Ascending aorta (tissue), 2 donors: ENCODE results near the gene CCDC141. TPM values are rescaled to one million over a fixed set of nuclear protein-coding genes. Genes with fewer than 3 reads are reported as not detected.
"Not testable (repeated sequence)": the region's sequence is repeated elsewhere in the genome, so short reads cannot be mapped to it uniquely, and the experiment has no call there.

Experiments
- DNase-seq, 2 donors: peaks; one replicate each; pipeline ENCODE4 v3.0.0-alpha.2; 2019; ENCODE audit warnings: low spot score in 2 of 2
- H3K27ac ChIP-seq, 2 donors: fragments of 200-600 bp; sonication (generic); one replicate each; pipeline ENCODE4 v1.5.1; 2016 to 2017; ENCODE audit warnings: mild to moderate bottlenecking in 1 of 2
- H3K27me3 ChIP-seq: fragments of 200-600 bp; sonication (generic); one replicate; pipeline ENCODE4 v1.5.1; 2017
- H3K36me3 ChIP-seq, 2 donors: fragments of 200-600 bp; sonication (generic); one replicate each; pipeline ENCODE4 v1.5.1; 2016
- H3K4me1 ChIP-seq, 2 donors: fragments of 200-600 bp; sonication (generic); one replicate each; pipeline ENCODE4 v1.5.1; 2016 to 2017; ENCODE audit warnings: mild to moderate bottlenecking in 1 of 2
- H3K4me3 ChIP-seq, 2 donors: fragments of 200-600 bp; sonication (generic); one replicate each; pipeline ENCODE4 v1.5.1; 2016 to 2017; ENCODE audit warnings: mild to moderate bottlenecking in 1 of 2
- H3K9me3 ChIP-seq, 2 donors: fragments of 200-600 bp; sonication (generic); one replicate each; pipeline ENCODE4 v1.5.1; 2016
- intact Hi-C: fragments of 100-400 bp; cut with DNase I; formaldehyde crosslinking; loops from one replicate; pipeline ENCODE4 v1.15.1; 2023
- total RNA-seq: library from RNA; depleted of rRNA; stranded (reverse); fragments of >200 nt; gene quantifications from one replicate; pipeline ENCODE4 v1.1.0, GENCODE V29; 2016
- TF ChIP-seq, protein P1 (sequence below), 3 experiments: fragments of 200-600 bp in 2 of 3; fragments of 450-650 bp in 1 of 3; sonication (generic) in 2 of 3; IDR thresholded peaks; one replicate each; pipeline ENCODE4 v1.5.1; 2016 to 2019; ENCODE audit warnings: antibody characterized with exemption in 3 of 3, mild to moderate bottlenecking in 1 of 3, moderate library complexity in 1 of 3

CCDC141 gene
- total RNA-seq, result 2.0 TPM

- intact Hi-C loops, result no loop called here
Observed at GRCh38 chr2:179049546-179050311, at the start of gene CCDC141. TSS of gene CCDC141 (minus strand) at chr2:179050137. CDS start at chr2:179049941, 196 bp downstream.

GRCh38 chr2:179098080-179098689 lies 48.2 kb upstream of the CCDC141 start:
- H3K4me1 ChIP-seq, result no peaks in the 10 kb centered on the region
- no peak for DNase-seq
- TF ChIP-seq, protein P1, sequence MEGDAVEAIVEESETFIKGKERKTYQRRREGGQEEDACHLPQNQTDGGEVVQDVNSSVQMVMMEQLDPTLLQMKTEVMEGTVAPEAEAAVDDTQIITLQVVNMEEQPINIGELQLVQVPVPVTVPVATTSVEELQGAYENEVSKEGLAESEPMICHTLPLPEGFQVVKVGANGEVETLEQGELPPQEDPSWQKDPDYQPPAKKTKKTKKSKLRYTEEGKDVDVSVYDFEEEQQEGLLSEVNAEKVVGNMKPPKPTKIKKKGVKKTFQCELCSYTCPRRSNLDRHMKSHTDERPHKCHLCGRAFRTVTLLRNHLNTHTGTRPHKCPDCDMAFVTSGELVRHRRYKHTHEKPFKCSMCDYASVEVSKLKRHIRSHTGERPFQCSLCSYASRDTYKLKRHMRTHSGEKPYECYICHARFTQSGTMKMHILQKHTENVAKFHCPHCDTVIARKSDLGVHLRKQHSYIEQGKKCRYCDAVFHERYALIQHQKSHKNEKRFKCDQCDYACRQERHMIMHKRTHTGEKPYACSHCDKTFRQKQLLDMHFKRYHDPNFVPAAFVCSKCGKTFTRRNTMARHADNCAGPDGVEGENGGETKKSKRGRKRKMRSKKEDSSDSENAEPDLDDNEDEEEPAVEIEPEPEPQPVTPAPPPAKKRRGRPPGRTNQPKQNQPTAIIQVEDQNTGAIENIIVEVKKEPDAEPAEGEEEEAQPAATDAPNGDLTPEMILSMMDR (IDR thresholded peaks at IDR 0.05), result no peak
- H3K27me3 ChIP-seq, result no peaks in the 10 kb centered on the region
- H3K36me3 ChIP-seq, result no peaks in the 10 kb centered on the region
- intact Hi-C loops, result no loop called here
- no peak overlapping the region for H3K4me3 ChIP-seq
- H3K9me3 ChIP-seq, result peaks cover 0 to 6% of the 10 kb centered on the region in 2 donors
- no peak overlapping the region for H3K27ac ChIP-seq

More at GRCh38 chr2:179049546-179050311, at the start of gene CCDC141:
- H3K4me1 ChIP-seq, result peaks cover 0 to 12% of the 10 kb centered on the region in 2 donors
- TF ChIP-seq, protein P1 (IDR thresholded peaks at IDR 0.05), result no peak
- no peaks in the 10 kb centered on the region for H3K36me3 ChIP-seq
- DNase-seq, result no peak
- no peaks in the 10 kb centered on the region for H3K27me3 ChIP-seq
- no peaks in the 10 kb centered on the region for H3K9me3 ChIP-seq
- peak within 1 kb of the TSS; percentile 12 to 30 for H3K27ac ChIP-seq
- H3K4me3 ChIP-seq, result peak within 1 kb of the TSS; percentile 38 to 40

- no peaks in the 10 kb centered on the region for H3K36me3 ChIP-seq
- H3K4me3 ChIP-seq, result no peak overlapping the region
- H3K4me1 ChIP-seq, result no peaks in the 10 kb centered on the region
- DNase-seq, result no peak
- H3K27me3 ChIP-seq, result no peaks in the 10 kb centered on the region
- TF ChIP-seq, protein P1 (IDR thresholded peaks at IDR 0.05), result no peak
- intact Hi-C loops, result no loop called here
- H3K27ac ChIP-seq, result no peak overlapping the region
- peaks cover 0 to 6% of the 10 kb centered on the region in 2 donors for H3K9me3 ChIP-seq
Observed at GRCh38 chr2:179097131-179097530, 47.2 kb upstream of the CCDC141 start.

DNA sequence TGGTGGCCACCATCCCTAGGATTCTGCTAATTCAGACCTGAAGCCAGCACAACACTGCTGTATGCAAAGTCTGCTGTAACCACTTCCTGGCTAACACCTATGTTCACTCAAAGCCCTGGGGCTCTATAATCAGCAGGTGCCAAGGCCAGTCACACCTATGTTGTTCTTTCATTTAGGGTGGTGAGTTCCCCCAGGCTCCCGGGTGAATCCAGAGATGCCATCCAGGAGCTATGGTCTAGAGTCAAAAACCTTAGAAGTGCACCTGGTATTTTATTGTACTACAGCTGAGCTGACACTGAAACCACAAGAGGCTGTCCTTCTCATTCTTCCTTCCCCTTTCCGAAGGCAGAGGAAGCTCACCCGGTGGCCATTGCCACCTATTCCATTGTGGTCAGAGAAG lies 46.2 kb upstream of the CCDC141 start:
- intact Hi-C loops, result no loop called here
- Histone ChIP-seq H3K36me3 (no peaks in the 10 kb centered on the region), H3K4me1 (no peaks in the 10 kb centered on the region), H3K27me3 (no peaks in the 10 kb centered on the region), H3K4me3 (no peak overlapping the region), H3K9me3 (peaks cover 0 to 6% of the 10 kb centered on the region in 2 donors), H3K27ac (no peak overlapping the region)
- TF ChIP-seq, protein P1 (IDR thresholded peaks at IDR 0.05), result no peak
- DNase-seq, result no peak

DNA sequence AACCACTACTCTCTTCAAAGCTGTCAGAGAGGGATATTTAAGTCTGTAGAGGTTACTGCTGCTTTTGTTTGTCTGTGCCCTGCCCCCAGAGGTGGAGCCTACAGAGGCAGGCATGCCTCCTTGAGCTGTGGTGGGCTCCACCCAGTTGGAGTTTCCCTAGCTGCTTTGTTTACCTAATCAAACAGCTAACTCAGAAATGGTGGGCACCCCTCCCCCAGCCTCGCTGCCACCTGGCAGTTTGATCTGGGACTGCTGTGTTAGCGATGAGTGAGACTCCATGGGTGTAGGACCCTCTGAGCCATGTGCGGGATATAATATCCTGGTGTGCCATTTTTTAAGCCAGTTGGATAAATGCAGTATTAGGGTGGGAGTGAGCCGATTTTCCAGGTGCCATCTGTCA lies 43.0 kb upstream of the CCDC141 start:
- H3K4me1 ChIP-seq, H3K4me3 ChIP-seq, H3K9me3 ChIP-seq, DNase-seq, H3K27ac ChIP-seq, H3K27me3 ChIP-seq, intact Hi-C loops, H3K36me3 ChIP-seq: not testable (repeated sequence)

- Histone ChIP-seq H3K4me3 (no peak overlapping the region), H3K36me3 (no peaks in the 10 kb centered on the region), H3K4me1 (no peaks in the 10 kb centered on the region), H3K9me3 (no peaks in the 10 kb centered on the region), H3K27ac (no peak overlapping the region), H3K27me3 (no peaks in the 10 kb centered on the region)
- intact Hi-C loops, result no loop called here
- DNase-seq, result no peak
- TF ChIP-seq, protein P1 (IDR thresholded peaks at IDR 0.05), result no peak
Observed at GRCh38 chr2:179082697-179083096, 32.8 kb upstream of the CCDC141 start.
